Astrocyte of the spinal cord (primary cell): Measurements from ENCODE around the gene ARHGAP19.
A peak's percentile ranks its signal among the peaks of the same experiment; 100 is the strongest.

Experiments
- DNase-seq: peaks from one replicate; pipeline ENCODE4 v3.0.0; 2011; ENCODE audit warnings: low read depth, low spot score
- H3K4me3 ChIP-seq: 2 replicates; pipeline ENCODE4 v1.5.1; 2011; ENCODE audit warnings: low read depth, mild to moderate bottlenecking, low read length, moderate library complexity
- CTCF ChIP-seq: IDR thresholded peaks from 2 replicates; pipeline ENCODE4 v1.5.1; 2012; ENCODE audit warnings: low read depth, mild to moderate bottlenecking, low read length, inconsistent platforms
- in situ Hi-C: cut with HindIII; loops from 2 replicates; pipeline ENCODE4 v1.10.0; 2017; ENCODE audit warnings: low sequenced_read_pairs

The ARHGAP19 gene

GRCh38 chr10:97292097-97292861 is at the start of gene ARHGAP19:
TSS of gene ARHGAP19 (minus strand) at chr10:97292637. CDS start at chr10:97292627, 10 bp downstream.
- DNase-seq, result peak; percentile 99
- TF ChIP-seq CTCF, result no peak
- peak within 1 kb of the TSS; percentile 78 for H3K4me3 ChIP-seq
- in situ Hi-C loops, result no loop called here

- in situ Hi-C loops, result no loop called here
- no peak for DNase-seq
- no peak overlapping the region for H3K4me3 ChIP-seq
- no peak for TF ChIP-seq CTCF
Observed at GRCh38 chr10:97341416-97341815, 49.0 kb upstream of the ARHGAP19 start.

- no peak overlapping the region for H3K4me3 ChIP-seq
- no peak for TF ChIP-seq CTCF
- in situ Hi-C loops, result no loop called here
Observed at GRCh38 chr10:97338041-97338440, 45.6 kb upstream of the ARHGAP19 start.

GRCh38 chr10:97336942-97337831 is 44.8 kb upstream of the ARHGAP19 start:
- in situ Hi-C loops, result no loop called here

More at GRCh38 chr10:97338041-97338440, 45.6 kb upstream of the ARHGAP19 start:
- DNase-seq, result no peak

GRCh38 chr10:97336446-97336845 is 44.0 kb upstream of the ARHGAP19 start:
- TF ChIP-seq CTCF, result no peak
- in situ Hi-C loops, result no loop called here
- H3K4me3 ChIP-seq, result no peak overlapping the region
- no peak for DNase-seq

More at GRCh38 chr10:97336942-97337831, 44.8 kb upstream of the ARHGAP19 start:
- TF ChIP-seq CTCF, result no peak
- no peak for DNase-seq
- no peak overlapping the region for H3K4me3 ChIP-seq

- TF ChIP-seq CTCF, result no peak
- no peak for DNase-seq
- in situ Hi-C loops, result no loop called here
- H3K4me3 ChIP-seq, result no peak overlapping the region
Observed at GRCh38 chr10:97336006-97336405, 43.6 kb upstream of the ARHGAP19 start.
